ENCODE results near the gene PAX5.
A peak's percentile ranks its signal among the peaks of the same experiment; 100 is the strongest.

Gene PAX5

GRCh38 chr9:37011530-37011929 is 22.5 kb downstream of the PAX5 start:
- no peak for DNase-seq

- no peak for DNase-seq
These were observed 23.1 kb downstream of the PAX5 start for GRCh38 chr9:37010976-37011375.

GRCh38 chr9:37010180-37010579 is 23.9 kb downstream of the PAX5 start:
- no peak for DNase-seq

GRCh38 chr9:37007295-37007694 is 26.8 kb downstream of the PAX5 start:
- DNase-seq = no peak

- DNase-seq = no peak
These were observed 28.4 kb downstream of the PAX5 start for GRCh38 chr9:37005517-37006140.

- peak; percentile 32 for DNase-seq
These were observed 29.6 kb downstream of the PAX5 start for GRCh38 chr9:37004424-37004935.

GRCh38 chr9:37002413-37003217 is 31.5 kb downstream of the PAX5 start:
- no peak for DNase-seq

GRCh38 chr9:37002036-37002412 is 32.0 kb downstream of the PAX5 start:
- DNase-seq = no peak

- DNase-seq = no peak
These were observed 32.6 kb downstream of the PAX5 start for GRCh38 chr9:37001459-37001858.

- no peak for DNase-seq
These were observed 34.2 kb downstream of the PAX5 start for GRCh38 chr9:36999728-37000333.

- DNase-seq = no peak
These were observed 36.7 kb downstream of the PAX5 start for GRCh38 chr9:36997414-36997813.

- no peak for DNase-seq
These were observed 37.4 kb downstream of the PAX5 start for GRCh38 chr9:36996706-36997086.

- DNase-seq = peak; percentile 30
These were observed 38.0 kb downstream of the PAX5 start for GRCh38 chr9:36995927-36996705.

GRCh38 chr9:36993933-36994764 is 39.9 kb downstream of the PAX5 start:
- no peak for DNase-seq

GRCh38 chr9:36992501-36993316 is 41.4 kb downstream of the PAX5 start:
- DNase-seq = no peak

- DNase-seq = no peak
These were observed 42.4 kb downstream of the PAX5 start for GRCh38 chr9:36991516-36992134.

- peak; percentile 11 for DNase-seq
These were observed 45.2 kb downstream of the PAX5 start for GRCh38 chr9:36988848-36989247.

GRCh38 chr9:36987891-36988290 is 46.2 kb downstream of the PAX5 start:
- no peak for DNase-seq

- no peak for DNase-seq
These were observed 46.7 kb downstream of the PAX5 start for GRCh38 chr9:36987409-36987808.

- DNase-seq = no peak
These were observed 47.3 kb downstream of the PAX5 start for GRCh38 chr9:36986468-36987408.

Data from NCI-H2107 (cell line).